Activated CD4-positive, alpha-beta T cell treated with anti-CD3 and anti-CD28 coated beads, Interleukin-2, Interleukin-6, amounts not matched to agents 100 ng/mL and 50 ng/mL, durations not matched to agents 16 hours and 8 hours (primary cell): ENCODE data around the gene TCERG1L.
"Not testable (repeated sequence)": the region's sequence is repeated elsewhere in the genome, so short reads cannot be mapped to it uniquely, and the experiment has no call there.

Experiments used
- DNase-seq: peaks from one replicate; pipeline ENCODE4 v3.0.0-alpha.2; 2020

TCERG1L gene

DNA sequence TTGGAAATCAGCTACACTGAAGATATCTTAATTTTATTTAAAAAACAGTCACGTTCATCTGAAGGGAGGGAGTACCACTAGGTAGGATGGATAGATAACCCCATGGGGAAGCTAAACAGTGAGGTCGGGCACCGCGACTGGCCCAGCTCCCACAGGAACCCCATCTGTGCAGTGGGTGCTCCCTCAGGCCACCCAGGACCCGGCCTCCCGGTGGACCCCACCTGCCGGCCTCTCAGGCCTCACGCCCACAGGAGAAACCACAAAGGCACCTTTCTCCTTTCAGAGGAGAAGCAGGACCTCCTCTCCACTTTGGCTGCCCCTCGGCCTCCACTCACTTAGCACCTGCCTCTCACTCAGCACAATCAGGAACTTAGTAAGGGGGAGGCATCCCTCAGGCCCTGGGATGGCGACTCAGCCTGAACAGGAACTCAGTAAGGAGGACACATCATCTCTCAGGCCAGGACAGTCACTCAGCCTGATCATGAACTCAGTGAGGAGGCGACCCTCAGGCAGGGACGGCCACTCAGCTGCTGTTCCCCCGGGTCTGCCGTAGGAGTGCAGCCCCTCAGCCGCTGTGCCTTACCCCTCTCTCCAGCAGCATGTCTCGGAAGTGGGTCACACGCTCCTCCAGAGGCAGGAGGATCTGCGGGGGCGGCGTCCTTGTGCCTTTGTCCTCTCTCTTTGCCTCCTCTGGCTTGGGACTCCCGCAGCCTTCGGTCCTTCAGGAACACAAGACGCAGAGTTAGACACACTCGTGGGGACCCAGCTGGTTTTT lies 195.1 kb downstream of the TCERG1L start:
- no peak for DNase-seq

DNA sequence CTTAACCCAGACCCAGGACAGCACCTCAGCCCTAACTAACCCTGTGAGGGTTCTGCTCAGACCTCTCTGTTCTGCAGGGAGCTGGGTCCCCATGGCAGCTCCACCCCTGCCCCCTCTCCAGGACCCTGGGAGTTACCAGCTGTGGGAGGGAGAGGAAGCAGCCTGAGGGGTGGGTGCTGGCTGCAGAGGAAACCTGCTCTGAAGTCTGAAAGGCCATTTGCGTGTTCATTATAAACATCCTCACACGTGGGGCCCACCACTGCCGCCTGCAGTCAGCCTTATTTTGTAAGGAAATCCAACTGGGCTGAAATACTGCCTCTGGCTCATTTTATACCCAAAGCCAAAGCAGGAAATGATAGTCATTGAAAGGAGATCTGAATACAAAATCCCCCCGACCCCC lies 195.7 kb downstream of the TCERG1L start:
- DNase-seq: no peak

DNA sequence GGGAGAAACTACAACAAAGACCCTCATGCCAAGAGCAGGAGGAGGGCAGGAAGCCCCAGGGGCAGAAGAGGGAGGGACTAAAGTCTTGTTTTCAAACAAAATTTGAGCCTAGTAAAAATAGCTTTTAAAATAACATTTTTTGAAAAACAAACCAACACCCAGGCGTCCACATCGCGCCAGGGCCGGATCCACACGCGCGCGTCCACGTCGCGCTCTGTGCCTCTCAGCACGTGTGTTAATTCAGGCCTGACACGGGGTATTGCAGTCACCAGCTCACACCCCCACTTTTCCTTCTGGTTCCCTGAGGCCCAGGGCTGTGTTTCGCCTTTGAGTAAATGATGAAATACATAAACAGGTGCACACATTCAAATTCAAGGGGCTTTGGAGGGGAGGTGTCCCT lies 196.2 kb downstream of the TCERG1L start:
- no peak for DNase-seq

DNA sequence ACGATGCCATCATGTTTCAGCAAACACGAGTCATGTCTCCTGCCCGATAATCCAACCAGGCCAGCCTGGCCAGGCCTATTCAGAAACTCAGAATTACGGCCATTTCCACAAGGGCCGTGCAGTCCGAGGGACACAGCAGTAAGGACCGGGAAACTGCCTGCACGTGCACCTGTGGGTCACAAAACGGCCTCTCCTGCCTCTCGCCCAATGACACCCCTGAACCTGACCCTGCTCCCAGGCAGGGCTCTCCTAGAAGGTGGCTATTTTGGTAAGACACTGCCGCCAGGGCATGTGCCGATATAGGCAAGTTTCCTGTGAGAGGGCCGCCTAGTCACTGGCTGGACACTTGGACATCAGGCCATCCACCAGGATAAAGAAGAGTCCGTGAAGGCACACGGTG lies 196.7 kb downstream of the TCERG1L start:
- DNase-seq: no peak

DNA sequence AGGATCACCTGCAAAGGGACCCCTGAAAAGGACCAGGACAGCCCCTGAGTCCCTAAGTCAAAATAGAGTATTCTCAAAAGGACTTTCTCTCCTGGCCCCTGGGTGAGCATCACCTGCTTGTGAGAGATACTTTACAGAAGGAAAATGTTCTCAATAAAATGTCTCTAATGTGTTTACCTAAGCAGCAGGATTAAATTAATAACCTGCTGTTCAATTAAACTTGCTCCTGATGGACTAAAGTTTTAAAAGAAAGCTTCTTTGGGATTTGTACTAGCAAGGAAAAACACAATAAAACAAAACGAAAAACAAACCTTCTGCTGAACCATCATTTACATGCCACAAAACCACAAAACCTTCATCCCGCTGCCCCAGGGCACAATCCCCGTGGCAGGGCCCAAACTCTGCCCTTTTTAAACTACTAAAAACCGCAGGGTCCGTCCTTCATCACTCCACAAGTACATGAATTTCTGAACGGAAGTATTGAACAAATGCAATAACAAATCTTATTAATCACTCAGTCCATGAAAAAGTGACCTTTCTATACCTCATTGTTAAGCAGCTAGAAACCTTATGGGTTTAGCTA lies 197.7 kb downstream of the TCERG1L start:
- no peak for DNase-seq

GRCh38 chr10:131113165-131113564 lies 198.4 kb downstream of the TCERG1L start:
- DNase-seq: no peak

- DNase-seq: no peak
These were observed 198.8 kb downstream of the TCERG1L start for GRCh38 chr10:131112691-131113090.

GRCh38 chr10:131111471-131112080 lies 199.9 kb downstream of the TCERG1L start:
- no peak for DNase-seq

DNA sequence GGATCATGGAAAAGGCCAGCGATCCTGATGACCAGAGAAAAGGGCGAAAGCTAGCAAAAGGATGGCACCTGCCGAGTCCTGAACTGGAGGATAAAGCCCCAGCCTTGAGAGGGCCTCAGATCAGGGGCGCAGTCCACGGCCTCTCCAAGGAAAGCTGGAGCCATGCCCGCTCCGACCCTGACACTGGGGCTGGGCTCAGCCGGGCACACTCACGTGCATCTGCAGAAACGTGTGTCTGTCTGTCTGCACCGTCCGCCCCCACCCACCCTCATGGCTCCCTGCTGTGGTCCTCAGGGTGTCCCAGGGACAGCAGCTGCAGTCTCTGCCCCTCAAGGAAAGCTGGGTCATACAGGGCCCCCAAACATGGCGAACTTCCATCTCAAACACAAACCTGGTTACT lies 200.5 kb downstream of the TCERG1L start:
- no peak for DNase-seq

GRCh38 chr10:131110241-131110783 lies 201.2 kb downstream of the TCERG1L start:
- no peak for DNase-seq

DNA sequence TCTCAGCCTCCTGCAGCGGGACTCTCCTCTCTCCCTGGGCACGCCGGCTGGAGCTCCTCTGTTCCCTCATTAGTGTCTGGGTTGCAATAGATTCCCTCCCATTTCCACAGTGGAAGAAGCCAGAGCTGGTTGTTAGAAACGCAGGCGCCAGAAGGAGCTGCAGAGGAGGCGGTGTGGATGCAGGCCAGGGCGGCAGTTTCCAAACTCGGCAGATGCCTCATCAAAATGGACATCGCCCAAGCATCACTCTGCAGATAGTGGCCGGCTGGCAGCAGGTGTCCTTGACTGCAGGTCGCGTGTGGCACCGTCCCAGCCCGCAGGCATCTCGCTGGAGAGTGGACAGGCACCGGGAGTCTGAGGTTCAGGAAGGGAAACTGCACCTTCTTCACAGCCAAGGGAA lies 201.8 kb downstream of the TCERG1L start:
- no peak for DNase-seq

DNA sequence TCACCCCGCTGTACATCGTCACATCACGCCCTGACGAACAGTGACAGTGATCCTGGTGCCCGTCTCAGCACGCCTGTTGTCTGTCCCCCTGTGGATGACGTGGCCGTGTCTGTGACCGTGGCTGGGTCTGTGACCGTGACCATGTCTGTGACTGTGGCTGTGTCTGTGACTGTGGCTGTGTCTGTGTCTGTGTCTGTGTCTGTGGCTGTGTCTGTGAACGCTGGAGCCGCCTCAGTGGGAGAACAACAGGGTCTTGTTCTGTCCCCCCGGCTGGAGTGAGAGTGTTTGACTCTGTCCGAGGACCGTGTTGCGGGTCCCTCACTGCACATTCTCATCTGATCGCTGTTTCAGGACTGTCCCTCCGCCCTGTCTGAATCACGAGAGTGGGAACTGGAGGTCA lies 202.2 kb downstream of the TCERG1L start:
- no peak for DNase-seq

DNA sequence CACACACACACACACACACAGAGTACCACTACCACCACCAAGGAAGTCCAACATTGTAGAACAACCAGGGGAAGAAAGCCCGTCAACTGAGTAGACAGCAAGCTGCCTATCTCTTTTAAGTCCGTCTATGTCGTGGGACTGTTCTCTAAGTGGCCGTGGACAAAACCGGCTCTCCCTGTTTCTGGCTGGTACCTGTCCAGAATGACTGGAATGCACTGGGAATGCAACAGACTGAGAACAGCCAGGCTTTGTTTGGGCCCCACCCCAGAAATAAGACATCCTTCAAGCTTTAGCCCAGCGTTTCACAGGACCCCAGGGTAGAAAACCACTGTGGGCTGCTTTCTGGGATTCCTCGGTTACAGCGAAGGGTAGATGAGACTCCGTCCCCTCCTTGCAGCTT lies 203.6 kb downstream of the TCERG1L start:
- DNase-seq: no peak

DNA sequence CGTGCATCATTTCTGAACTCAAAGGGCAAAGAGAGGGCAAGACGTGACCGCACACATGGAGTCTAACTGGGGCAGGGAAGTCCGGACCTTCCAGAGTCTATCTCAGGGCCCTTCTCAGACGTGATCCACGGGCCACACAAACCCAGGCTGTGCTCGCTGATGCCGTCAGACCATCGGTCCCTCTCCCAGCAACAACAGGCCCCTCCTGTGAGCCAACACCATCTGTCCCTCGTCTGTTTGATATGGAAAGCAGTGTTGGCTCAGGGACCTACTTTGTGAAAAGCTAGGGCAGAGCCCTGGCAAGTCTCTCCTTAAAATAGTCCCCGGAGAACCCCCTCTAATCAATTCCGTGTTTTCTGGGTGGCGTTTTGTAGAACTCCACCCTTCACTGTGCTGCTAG lies 208.8 kb downstream of the TCERG1L start:
- no peak for DNase-seq

DNA sequence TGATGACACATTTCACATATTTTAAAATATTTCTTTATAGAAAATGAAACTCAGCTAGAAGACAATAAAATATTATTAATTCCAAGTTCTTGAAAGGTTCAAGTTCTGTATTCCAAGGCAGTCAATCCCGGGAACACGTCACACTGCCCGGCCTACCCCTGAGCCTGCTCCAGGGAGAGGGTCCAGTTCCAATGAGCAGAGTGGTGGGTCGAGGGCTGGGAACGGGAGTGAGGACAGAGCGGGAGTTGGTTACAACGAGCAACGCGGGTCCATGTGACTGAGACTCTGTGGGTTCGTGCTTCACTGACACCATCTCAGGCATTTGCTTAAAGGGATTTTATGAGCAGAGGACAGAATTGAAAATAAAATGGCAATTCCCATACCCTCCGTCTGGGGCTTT lies 209.4 kb downstream of the TCERG1L start:
- no peak for DNase-seq

GRCh38 chr10:131100418-131101410 lies 210.8 kb downstream of the TCERG1L start:
- not testable (repeated sequence) for DNase-seq

GRCh38 chr10:131099028-131099726 lies 212.3 kb downstream of the TCERG1L start:
- no peak for DNase-seq

DNA sequence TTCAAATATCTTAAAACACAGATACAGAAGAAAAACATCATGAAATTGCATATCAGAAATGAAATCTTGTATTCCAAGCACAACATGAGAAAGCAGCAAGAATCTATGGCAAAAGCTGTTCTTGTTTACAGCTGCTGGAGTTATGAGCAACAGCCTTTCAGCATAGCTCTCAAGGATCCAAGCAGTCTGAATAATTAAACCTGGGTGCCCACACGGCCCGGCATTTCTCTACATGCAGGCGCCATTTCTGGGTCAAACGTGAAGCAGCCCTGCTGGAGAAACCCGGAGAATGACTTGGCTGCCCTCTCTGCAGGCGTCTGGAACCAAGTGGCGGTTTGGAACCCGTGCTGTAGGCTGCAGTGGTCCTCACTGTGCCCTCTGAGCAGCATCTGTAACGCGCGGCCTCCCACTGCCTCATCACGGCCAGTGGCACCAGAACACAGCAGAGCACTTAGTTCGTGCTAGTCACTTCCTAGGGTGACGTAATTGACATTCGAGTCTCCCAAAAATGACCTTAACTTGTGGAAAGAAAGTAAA lies 213.0 kb downstream of the TCERG1L start:
- no peak for DNase-seq

DNA sequence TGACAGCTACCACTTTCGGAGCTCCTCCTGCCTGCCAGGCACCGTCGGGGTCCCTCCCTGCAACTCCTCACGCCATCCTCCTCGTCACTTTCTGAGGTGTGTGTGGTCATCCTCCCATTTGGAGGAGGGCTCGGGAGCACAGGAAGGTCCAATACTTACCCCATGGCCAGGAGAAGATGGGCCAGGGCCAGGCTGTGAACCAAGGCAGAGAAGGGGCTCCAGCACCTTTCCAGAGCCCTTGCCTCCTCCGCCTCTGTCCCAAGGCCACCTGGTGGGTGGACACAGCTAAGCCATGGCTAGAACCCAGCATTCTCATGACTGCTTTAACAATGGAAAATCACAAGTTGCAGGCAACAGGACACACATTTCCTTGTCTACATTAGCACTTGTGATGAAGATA lies 215.5 kb downstream of the TCERG1L start:
- no peak for DNase-seq

DNA sequence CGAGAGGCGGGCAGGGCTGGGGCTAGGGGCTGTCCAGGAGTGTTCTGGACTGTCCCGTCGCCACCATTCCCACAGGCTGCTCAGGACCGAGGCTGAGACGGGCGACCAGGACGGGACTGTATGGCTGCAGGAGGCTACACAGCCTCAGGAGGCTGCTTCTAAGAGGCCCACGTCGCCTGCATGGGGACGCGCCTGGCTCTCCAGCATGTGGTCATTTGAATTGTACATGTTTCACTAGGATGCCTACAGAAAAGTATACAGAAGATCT lies 216.3 kb downstream of the TCERG1L start:
- DNase-seq: no peak

GRCh38 chr10:131094527-131095312 lies 216.8 kb downstream of the TCERG1L start:
- DNase-seq: no peak
